HG02642 (cell line): ENCODE measurements around the gene PIK3CD.
A peak's percentile ranks its signal among the peaks of the same experiment; 100 is the strongest.

ENCODE experiments used
- ATAC-seq: cut with Tn5 transposase; IDR thresholded peaks from one replicate; pipeline ENCODE4 v1.9.1; 2021; ENCODE audit warnings: mild to moderate bottlenecking; ENCODE audit not compliant: unreplicated experiment, poor library complexity

The PIK3CD gene

GRCh38 chr1:9651565-9652378 lies at the start of gene PIK3CD:
PIK3CD (plus strand) TSS chr1:9651731; CDS start chr1:9710456, 58,725 bp downstream.
- ATAC-seq: peak; percentile 34

- ATAC-seq: no peak
Observed at GRCh38 chr1:9601942-9602793, 49.4 kb upstream of the PIK3CD start.

GRCh38 chr1:9602794-9603167 lies 48.8 kb upstream of the PIK3CD start:
- ATAC-seq: no peak

GRCh38 chr1:9603307-9603706 lies 48.2 kb upstream of the PIK3CD start:
- no peak for ATAC-seq

- ATAC-seq: no peak
Observed at GRCh38 chr1:9603766-9604753, 47.5 kb upstream of the PIK3CD start.

- no peak for ATAC-seq
Observed at GRCh38 chr1:9604836-9605235, 46.7 kb upstream of the PIK3CD start.

GRCh38 chr1:9605946-9606455 lies 45.5 kb upstream of the PIK3CD start:
- no peak for ATAC-seq

- ATAC-seq: no peak
Observed at GRCh38 chr1:9606458-9606857, 45.1 kb upstream of the PIK3CD start.

- ATAC-seq: no peak
Observed at GRCh38 chr1:9606948-9607347, 44.6 kb upstream of the PIK3CD start.

GRCh38 chr1:9607352-9607751 lies 44.2 kb upstream of the PIK3CD start:
- ATAC-seq: no peak

- no peak for ATAC-seq
Observed at GRCh38 chr1:9609998-9610397, 41.5 kb upstream of the PIK3CD start.

- ATAC-seq: no peak
Observed at GRCh38 chr1:9610548-9610947, 41.0 kb upstream of the PIK3CD start.

GRCh38 chr1:9611716-9612115 lies 39.8 kb upstream of the PIK3CD start:
- ATAC-seq: no peak

GRCh38 chr1:9612162-9612845 lies 39.2 kb upstream of the PIK3CD start:
- no peak for ATAC-seq

- no peak for ATAC-seq
Observed at GRCh38 chr1:9612871-9613624, 38.5 kb upstream of the PIK3CD start.

GRCh38 chr1:9613625-9614299 lies 37.8 kb upstream of the PIK3CD start:
- no peak for ATAC-seq

GRCh38 chr1:9615316-9616063 lies 36.0 kb upstream of the PIK3CD start:
- peak; percentile 48 for ATAC-seq
